H9 (cell line): ENCODE measurements around the gene TMEM92. TPM values are rescaled to one million over a fixed set of nuclear protein-coding genes. Genes with fewer than 3 reads are reported as not detected.

ENCODE experiments used
- DNase-seq: peaks from one replicate; pipeline ENCODE4 v3.0.0-alpha.2; 2017
- H2AFZ ChIP-seq: one replicate; pipeline ENCODE4 v1.6.1; 2013; ENCODE audit warnings: mild to moderate bottlenecking, low read length, control low read depth, moderate library complexity
- H2AK5ac ChIP-seq: 2 replicates; pipeline ENCODE4 v1.6.1; 2013; ENCODE audit warnings: low read length, control low read depth, mixed read lengths; ENCODE audit not compliant: insufficient read length
- H2BK120ac ChIP-seq: one replicate; pipeline ENCODE4 v1.6.1; 2013; ENCODE audit warnings: low read depth, mild to moderate bottlenecking, low read length, control low read depth, inconsistent platforms; ENCODE audit not compliant: poor library complexity, severe bottlenecking
- H2BK12ac ChIP-seq: 2 replicates; pipeline ENCODE4 v1.6.1; 2013; ENCODE audit warnings: low read length, control low read depth, mixed read lengths, low read depth; ENCODE audit not compliant: insufficient read length
- H2BK15ac ChIP-seq: 2 replicates; pipeline ENCODE4 v1.6.1; 2013; ENCODE audit warnings: low read depth, low read length, control low read depth
- H2BK20ac ChIP-seq: one replicate; pipeline ENCODE4 v1.6.1; 2013; ENCODE audit warnings: low read depth, mild to moderate bottlenecking, low read length, control low read depth, inconsistent platforms; ENCODE audit not compliant: poor library complexity, severe bottlenecking
- H2BK5ac ChIP-seq: 2 replicates; pipeline ENCODE4 v1.6.1; 2013; ENCODE audit warnings: low read length, control low read depth, mixed read lengths; ENCODE audit not compliant: insufficient read length
- H3K14ac ChIP-seq: 2 replicates; pipeline ENCODE4 v1.6.1; 2013; ENCODE audit warnings: low read length, control low read depth; ENCODE audit not compliant: insufficient read depth
- H3K18ac ChIP-seq: 2 replicates; pipeline ENCODE4 v1.6.1; 2013; ENCODE audit warnings: low read depth, mild to moderate bottlenecking, mixed read lengths, low read length, control low read depth; ENCODE audit not compliant: insufficient read length
- H3K23ac ChIP-seq: 2 replicates; pipeline ENCODE4 v1.6.1; 2013; ENCODE audit warnings: low read length, control low read depth, mixed read lengths, low read depth; ENCODE audit not compliant: insufficient read length
- H3K23me2 ChIP-seq: 2 replicates; pipeline ENCODE4 v1.6.1; 2013; ENCODE audit warnings: low read depth, mild to moderate bottlenecking, mixed read lengths, low read length, control low read depth; ENCODE audit not compliant: insufficient read length, poor library complexity, severe bottlenecking
- H3K27ac ChIP-seq: 2 replicates; pipeline ENCODE4 v1.5.1; 2013; ENCODE audit warnings: low read length, control low read depth, mixed read lengths, low read depth; ENCODE audit not compliant: insufficient read length
- H3K27me3 ChIP-seq: 2 replicates; pipeline ENCODE4 v1.6.1; 2013; ENCODE audit warnings: low read length, control low read depth, inconsistent platforms; ENCODE audit not compliant: insufficient read depth
- H3K4ac ChIP-seq: 2 replicates; pipeline ENCODE4 v1.6.1; 2013; ENCODE audit warnings: low read depth, mild to moderate bottlenecking, control low read depth, inconsistent platforms, low read length, moderate library complexity
- H3K4me1 ChIP-seq: 2 replicates; pipeline ENCODE4 v1.6.1; 2013; ENCODE audit warnings: low read length, control low read depth, inconsistent platforms; ENCODE audit not compliant: insufficient read depth
- H3K4me2 ChIP-seq: 2 replicates; pipeline ENCODE4 v1.6.1; 2013; ENCODE audit warnings: low read length, control low read depth, mixed read lengths; ENCODE audit not compliant: insufficient read length, insufficient read depth
- H3K56ac ChIP-seq: 2 replicates; pipeline ENCODE4 v1.6.1; 2013; ENCODE audit warnings: low read depth, mild to moderate bottlenecking, mixed read lengths, low read length, control low read depth; ENCODE audit not compliant: insufficient read length
- H3K79me1 ChIP-seq: 2 replicates; pipeline ENCODE4 v1.6.1; 2013; ENCODE audit warnings: low read depth, mild to moderate bottlenecking, moderate library complexity, low read length, control low read depth, inconsistent platforms; ENCODE audit not compliant: insufficient read depth, poor library complexity, severe bottlenecking
- H3K79me2 ChIP-seq: 2 replicates; pipeline ENCODE4 v1.6.1; 2013; ENCODE audit warnings: low read length, control low read depth, inconsistent platforms; ENCODE audit not compliant: insufficient read depth
- H3K9ac ChIP-seq: 2 replicates; pipeline ENCODE4 v1.6.1; 2013; ENCODE audit warnings: low read length, control low read depth, mixed read lengths; ENCODE audit not compliant: insufficient read length; ENCODE audit errors: extremely low read depth
- H3K9me3 ChIP-seq: one replicate; pipeline ENCODE4 v1.6.1; 2013; ENCODE audit warnings: low read depth, low read length, inconsistent platforms; ENCODE audit not compliant: control insufficient read depth
- H3T11ph ChIP-seq: one replicate; pipeline ENCODE4 v1.6.1; 2013; ENCODE audit warnings: mild to moderate bottlenecking, low read length, control low read depth, inconsistent platforms
- H4K20me1 ChIP-seq: one replicate; pipeline ENCODE4 v1.6.1; 2013; ENCODE audit not compliant: control insufficient read depth, insufficient read length, insufficient read depth
- H4K5ac ChIP-seq: 2 replicates; pipeline ENCODE4 v1.6.1; 2013; ENCODE audit warnings: low read depth, mild to moderate bottlenecking, mixed read lengths, low read length, control low read depth; ENCODE audit not compliant: insufficient read length
- H4K8ac ChIP-seq: replicated peaks from 2 replicates; pipeline ENCODE4 v1.6.1; 2013; ENCODE audit warnings: low read length, control low read depth, mixed read lengths, low read depth; ENCODE audit not compliant: insufficient read length
- H4K91ac ChIP-seq: 2 replicates; pipeline ENCODE4 v1.6.1; 2013; ENCODE audit warnings: low read depth, mild to moderate bottlenecking, moderate library complexity, mixed read lengths, low read length, control low read depth; ENCODE audit not compliant: insufficient read length
- H3K27ac Mint-ChIP-seq, 3 experiments: 2 replicates in 2 of 3; 3 replicates in 1 of 3; pipeline ENCODE4 v1.8.0; 2020 to 2021; ENCODE audit warnings: mixed read lengths in 3 of 3, mild to moderate bottlenecking in 1 of 3, moderate library complexity in 1 of 3
- H3K27me3 Mint-ChIP-seq: 2 replicates; pipeline ENCODE4 v1.8.0; 2021; ENCODE audit warnings: low read depth, mild to moderate bottlenecking, moderate library complexity, mixed read lengths
- H3K36me3 Mint-ChIP-seq, 3 experiments: 2 replicates in 2 of 3; 3 replicates in 1 of 3; pipeline ENCODE4 v1.8.0; 2020 to 2021; ENCODE audit warnings: low read depth in 3 of 3, mixed read lengths in 3 of 3; ENCODE audit not compliant: insufficient read depth in 1 of 3
- H3K4me1 Mint-ChIP-seq, 2 experiments: 2 replicates each; pipeline ENCODE4 v1.8.0; 2020; ENCODE audit warnings: mixed read lengths in 2 of 2
- H3K4me3 Mint-ChIP-seq, 2 experiments: 2 replicates in 1 of 2; 3 replicates in 1 of 2; pipeline ENCODE4 v1.8.0; 2020 to 2021; ENCODE audit warnings: mild to moderate bottlenecking in 2 of 2, mixed read lengths in 2 of 2, moderate library complexity in 1 of 2
- H3K9me3 Mint-ChIP-seq, 2 experiments: 2 replicates in 1 of 2; 3 replicates in 1 of 2; pipeline ENCODE4 v1.8.0; 2020; ENCODE audit warnings: mild to moderate bottlenecking in 2 of 2, mixed read lengths in 2 of 2, moderate library complexity in 1 of 2
- WGBS: extraction: QIAGEN DNeasy Blood & Tissue Kit; methylation state at CpG from one replicate; pipeline ENCODE4 v1.1.7; 2013; ENCODE audit warnings: missing lambda C conversion rate, low lambda C conversion rate, mixed read lengths; ENCODE audit not compliant: insufficient read length; ENCODE audit errors: extremely low coverage; 5-methylcytosine and 5-hydroxymethylcytosine counted together
- total RNA-seq: library from RNA; stranded (reverse); gene quantifications from 2 replicates; pipeline ENCODE4 v1.2.1, GENCODE V29; 2021
- TF ChIP-seq, protein P1 (sequence below): fragments of 200-600 bp; sonication (generic); conservative IDR thresholded peaks from 3 replicates; pipeline ENCODE4 v1.8.0; 2021; ENCODE audit warnings: antibody characterized with exemption, mild to moderate bottlenecking

Gene TMEM92
- total RNA-seq, 1 experiment from 2014 or later = 10.9 TPM

DNA sequence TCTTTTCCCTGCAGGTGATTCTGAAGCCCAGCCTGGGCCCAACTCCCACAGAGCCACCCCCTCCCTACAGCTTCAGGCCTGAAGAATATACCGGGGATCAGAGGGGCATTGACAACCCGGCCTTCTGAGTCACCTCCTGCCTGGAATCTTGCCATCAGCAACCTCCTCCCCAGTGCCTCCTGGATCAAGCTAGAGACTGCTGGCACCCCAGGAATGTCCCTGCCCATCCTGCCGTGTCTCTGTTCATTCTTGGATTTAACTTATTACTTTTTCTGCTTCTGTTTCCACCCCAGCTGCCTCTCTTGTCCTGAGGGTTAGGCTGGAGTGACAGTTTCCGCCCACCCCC lies 4.9 kb downstream of the TMEM92 start:
- Histone ChIP-seq H2AK5ac (no peak overlapping the region), H3K4me1 (peaks cover 16% of the 10 kb centered on the region; the same call in 1 of the 2 replicates), H3T11ph (no peak overlapping the region), H3K79me1 (no peaks in the 10 kb centered on the region), H3K18ac (no peak overlapping the region), H3K4me2 (no peak overlapping the region), H3K79me2 (no peaks in the 10 kb centered on the region), H2BK15ac (no peak overlapping the region), H4K20me1 (no peaks in the 10 kb centered on the region), H4K8ac (no peak overlapping the region), H3K27me3 (no peaks in the 10 kb centered on the region), H2BK20ac (no peak overlapping the region), H3K27ac (no peak overlapping the region), H3K9me3 (no peaks in the 10 kb centered on the region), H3K14ac (no peak overlapping the region), H4K5ac (no peak overlapping the region), H3K23ac (no peak overlapping the region), H2BK5ac (no peak overlapping the region), H3K23me2 (peaks cover 6% of the 10 kb centered on the region), H2BK12ac (no peak overlapping the region), H3K9ac (no peak overlapping the region), H2AFZ (no peak overlapping the region), H3K56ac (no peak overlapping the region), H3K4ac (no peak overlapping the region), H4K91ac (no peak overlapping the region), H2BK120ac (no peak overlapping the region)
- peaks cover 12% of the 10 kb centered on the region for H3K27me3 Mint-ChIP-seq
- H3K27ac Mint-ChIP-seq = no peak overlapping the region; a peak in 1 of 7 replicates
- H3K4me1 Mint-ChIP-seq = peaks cover 43 to 47% of the 10 kb centered on the region in 2 experiments
- WGBS = no CpG with 5 or more reads among the region's 4 CpGs
- no peak overlapping the region for H3K4me3 Mint-ChIP-seq
- peaks cover 10 to 12% of the 10 kb centered on the region in 2 experiments; a peak in 4 of 5 replicates for H3K9me3 Mint-ChIP-seq
- TF ChIP-seq, protein P1, sequence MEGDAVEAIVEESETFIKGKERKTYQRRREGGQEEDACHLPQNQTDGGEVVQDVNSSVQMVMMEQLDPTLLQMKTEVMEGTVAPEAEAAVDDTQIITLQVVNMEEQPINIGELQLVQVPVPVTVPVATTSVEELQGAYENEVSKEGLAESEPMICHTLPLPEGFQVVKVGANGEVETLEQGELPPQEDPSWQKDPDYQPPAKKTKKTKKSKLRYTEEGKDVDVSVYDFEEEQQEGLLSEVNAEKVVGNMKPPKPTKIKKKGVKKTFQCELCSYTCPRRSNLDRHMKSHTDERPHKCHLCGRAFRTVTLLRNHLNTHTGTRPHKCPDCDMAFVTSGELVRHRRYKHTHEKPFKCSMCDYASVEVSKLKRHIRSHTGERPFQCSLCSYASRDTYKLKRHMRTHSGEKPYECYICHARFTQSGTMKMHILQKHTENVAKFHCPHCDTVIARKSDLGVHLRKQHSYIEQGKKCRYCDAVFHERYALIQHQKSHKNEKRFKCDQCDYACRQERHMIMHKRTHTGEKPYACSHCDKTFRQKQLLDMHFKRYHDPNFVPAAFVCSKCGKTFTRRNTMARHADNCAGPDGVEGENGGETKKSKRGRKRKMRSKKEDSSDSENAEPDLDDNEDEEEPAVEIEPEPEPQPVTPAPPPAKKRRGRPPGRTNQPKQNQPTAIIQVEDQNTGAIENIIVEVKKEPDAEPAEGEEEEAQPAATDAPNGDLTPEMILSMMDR = no peak
- peaks cover 16 to 27% (median 16%) of the 10 kb centered on the region in 3 experiments; a peak in 6 of 7 replicates for H3K36me3 Mint-ChIP-seq
- no peak for DNase-seq
